ENCODE measurements around the gene SEL1L2.

- no peak for TF ChIP-seq CTCF (IDR thresholded peaks at IDR 0.05)
- no peak for TF ChIP-seq EP300 (IDR thresholded peaks at IDR 0.05)
- TF ChIP-seq POLR2A (IDR thresholded peaks at IDR 0.05): no peak
These were observed 897 bp upstream of the SEL1L2 start for GRCh38 chr20:13991311-13991710.

All from ovary (tissue), 3 donors.